ENCODE results near the gene CNPY1.

Gene CNPY1

DNA sequence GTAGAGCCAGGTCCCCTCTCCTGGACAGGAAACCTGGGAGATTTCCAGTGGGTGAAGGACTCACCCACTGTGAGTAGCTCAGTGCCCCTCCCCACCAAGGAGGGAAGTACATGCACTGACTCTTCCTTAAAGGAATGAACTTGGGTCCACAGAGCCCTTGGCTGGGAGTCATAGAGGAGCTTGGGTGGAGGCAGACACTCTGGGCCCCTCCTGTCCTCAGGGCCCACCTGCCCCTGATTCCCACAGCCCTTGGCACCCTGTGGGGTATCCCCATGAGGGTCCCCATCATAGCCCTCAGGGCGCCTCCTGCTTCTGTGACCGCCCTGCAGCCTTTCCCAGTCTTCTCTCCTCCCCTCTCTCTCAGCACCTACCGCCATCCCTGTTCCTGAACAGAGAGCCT lies 84.7 kb downstream of the CNPY1 start:
- no peak for DNase-seq (ENCODE audit: low spot score)
- no peak for TF ChIP-seq CTCF (IDR thresholded peaks at IDR 0.05; ENCODE audit: extremely low read depth, insufficient read depth, missing control alignments)
- in situ Hi-C loops (cut with MboI; ENCODE audit: low pct_unique_long_range_greater_than_20kb, low sequenced_read_pairs, unreplicated experiment) = loop anchor here (25.0 kb wide), 1 partner anchor 1551 kb away; the partner anchor contains the start of gene MNX1

- in situ Hi-C loops (cut with MboI; ENCODE audit: low pct_unique_long_range_greater_than_20kb, low sequenced_read_pairs, unreplicated experiment) = loop anchor here (25.0 kb wide), 1 partner anchor 1551 kb away; the partner anchor contains the start of gene MNX1
- DNase-seq (ENCODE audit: low spot score) = peak; percentile 44
- no peak for TF ChIP-seq CTCF (IDR thresholded peaks at IDR 0.05; ENCODE audit: extremely low read depth, insufficient read depth, missing control alignments)
These were observed 85.3 kb downstream of the CNPY1 start for GRCh38 chr7:155460926-155461613.

GRCh38 chr7:155459700-155460461 lies 86.5 kb downstream of the CNPY1 start:
- in situ Hi-C loops (cut with MboI; ENCODE audit: low pct_unique_long_range_greater_than_20kb, low sequenced_read_pairs, unreplicated experiment) = loop anchor here (10.0 to 25.0 kb wide), 2 partner anchors 55 to 1552 kb away; partner anchors contain the start of gene MNX1
- no peak for TF ChIP-seq CTCF (IDR thresholded peaks at IDR 0.05; ENCODE audit: extremely low read depth, insufficient read depth, missing control alignments)
- no peak for DNase-seq (ENCODE audit: low spot score)

DNA sequence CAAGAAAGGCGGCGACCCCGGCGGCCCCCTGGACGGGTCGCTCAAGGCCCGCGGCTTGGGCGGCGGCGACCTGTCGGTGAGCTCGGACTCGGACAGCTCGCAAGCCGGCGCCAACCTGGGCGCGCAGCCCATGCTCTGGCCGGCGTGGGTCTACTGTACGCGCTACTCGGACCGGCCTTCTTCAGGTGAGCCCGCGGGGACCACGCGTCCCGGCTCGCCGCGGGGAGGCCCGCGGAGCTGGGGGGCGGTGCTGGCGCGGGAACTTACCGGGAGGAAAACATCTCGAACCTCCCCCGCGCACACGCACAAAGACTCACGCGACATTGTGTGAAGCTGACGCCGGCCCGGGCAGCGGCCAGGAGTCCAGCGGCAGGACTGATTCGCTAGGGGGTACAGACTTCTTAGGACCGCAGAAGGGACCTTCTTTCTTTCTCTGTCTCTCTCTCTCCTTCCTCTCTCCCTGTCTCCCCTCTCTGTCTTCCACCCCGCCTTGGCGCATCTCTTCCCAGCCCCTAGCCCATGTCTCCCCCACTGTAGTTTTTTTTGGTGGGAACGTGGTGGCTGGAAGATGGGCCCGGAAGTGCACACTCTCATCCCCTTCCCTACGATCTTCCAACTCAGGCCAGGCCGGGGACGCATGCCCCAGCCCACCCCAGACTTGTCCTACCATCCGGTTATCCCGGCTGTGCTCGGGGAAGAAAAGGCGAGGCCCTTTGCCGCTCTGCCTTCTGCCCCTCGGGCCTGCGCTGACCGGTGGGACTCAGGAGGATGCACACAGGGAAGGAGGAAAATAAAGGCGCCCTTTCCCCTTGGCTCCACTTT lies 87.3 kb downstream of the CNPY1 start:
- TF ChIP-seq CTCF (IDR thresholded peaks at IDR 0.05; ENCODE audit: extremely low read depth, insufficient read depth, missing control alignments) = no peak
- in situ Hi-C loops (cut with MboI; ENCODE audit: low pct_unique_long_range_greater_than_20kb, low sequenced_read_pairs, unreplicated experiment) = loop anchor here (10.0 to 25.0 kb wide), 2 partner anchors 56 to 1553 kb away; partner anchors contain the start of gene MNX1
- DNase-seq (ENCODE audit: low spot score) = peak; percentile 56

- peak; percentile 63 for DNase-seq (ENCODE audit: low spot score)
- no peak for TF ChIP-seq CTCF (IDR thresholded peaks at IDR 0.05; ENCODE audit: extremely low read depth, insufficient read depth, missing control alignments)
- in situ Hi-C loops (cut with MboI; ENCODE audit: low pct_unique_long_range_greater_than_20kb, low sequenced_read_pairs, unreplicated experiment) = loop anchor here (10.0 to 25.0 kb wide), 2 partner anchors 57 to 1554 kb away; partner anchors contain the start of gene MNX1
These were observed 88.1 kb downstream of the CNPY1 start, which contains the start of gene EN2 for GRCh38 chr7:155458111-155458877. TSS of gene EN2 (plus strand) at chr7:155458129. CDS start at chr7:155458378, 249 bp downstream.

Data from GM13977 (cell line).